IgD-negative memory B cell (primary cell): ENCODE measurements around the gene STARD9. TPM values are rescaled to one million over a fixed set of nuclear protein-coding genes. Genes with fewer than 3 reads are reported as not detected.

Experiments
- H3K27ac Mint-ChIP-seq, 3 donors: one replicate each; pipeline ENCODE4 v1.8.0; 2020 to 2022; ENCODE audit warnings: mild to moderate bottlenecking in 3 of 3, mixed read lengths in 3 of 3, moderate library complexity in 1 of 3
- H3K27me3 Mint-ChIP-seq: one replicate; pipeline ENCODE4 v1.8.0; 2021; ENCODE audit warnings: mixed read lengths
- H3K36me3 Mint-ChIP-seq: one replicate; pipeline ENCODE4 v1.8.0; 2020; ENCODE audit warnings: mild to moderate bottlenecking, mixed read lengths
- H3K4me1 Mint-ChIP-seq, 3 donors: one replicate each; pipeline ENCODE4 v1.8.0; 2020 to 2022; ENCODE audit warnings: mixed read lengths in 3 of 3, mild to moderate bottlenecking in 1 of 3
- H3K4me3 Mint-ChIP-seq, 4 donors: one replicate each; pipeline ENCODE4 v1.8.0; 2020 to 2022; ENCODE audit warnings: mild to moderate bottlenecking in 4 of 4, mixed read lengths in 4 of 4, moderate library complexity in 3 of 4
- H3K9me3 Mint-ChIP-seq, 3 donors: one replicate each; pipeline ENCODE4 v1.8.0; 2020 to 2021; ENCODE audit warnings: mixed read lengths in 3 of 3, mild to moderate bottlenecking in 1 of 3
- polyA plus RNA-seq: library from polyadenylated mRNA; unstranded; fragments of 300-500 nt; fragmentation: Illumina TruSeq; gene quantifications from one replicate; pipeline ENCODE4 v1.2.3, GENCODE V29; 2021

The STARD9 gene
- polyA plus RNA-seq, 1 donor from 2014 or later, result 0.60 TPM

- peaks cover 0 to 2% (median 0%) of the 10 kb centered on the region in 3 donors for H3K9me3 Mint-ChIP-seq
- H3K4me3 Mint-ChIP-seq, result no peak overlapping the region
- peaks cover 27 to 35% (median 29%) of the 10 kb centered on the region in 3 donors for H3K4me1 Mint-ChIP-seq
- H3K36me3 Mint-ChIP-seq, result peaks cover 2% of the 10 kb centered on the region
- no peak overlapping the region for H3K27ac Mint-ChIP-seq
- H3K27me3 Mint-ChIP-seq, result peaks cover 4% of the 10 kb centered on the region
These were observed 28.6 kb downstream of the STARD9 start for GRCh38 chr15:42603978-42604377.

- H3K9me3 Mint-ChIP-seq, result peaks cover 0 to 2% (median 0%) of the 10 kb centered on the region in 3 donors
- H3K4me1 Mint-ChIP-seq, result peaks cover 29 to 37% (median 31%) of the 10 kb centered on the region in 3 donors
- peaks cover 4% of the 10 kb centered on the region for H3K27me3 Mint-ChIP-seq
- peaks cover 2% of the 10 kb centered on the region for H3K36me3 Mint-ChIP-seq
- H3K4me3 Mint-ChIP-seq, result peak overlapping the region; percentile 11 to 86 (median 50)
- H3K27ac Mint-ChIP-seq, result peak overlapping the region; percentile 57 to 78 (median 66)
These were observed 29.7 kb downstream of the STARD9 start for GRCh38 chr15:42604894-42605744.

GRCh38 chr15:42605796-42606195, 30.4 kb downstream of the STARD9 start:
- Mint-ChIP-seq H3K36me3 (peaks cover 2% of the 10 kb centered on the region), H3K27ac (peak overlapping the region in 1 of 3 donors; percentile 66), H3K4me1 (peaks cover 29 to 37% (median 31%) of the 10 kb centered on the region in 3 donors), H3K4me3 (peak overlapping the region in 1 of 4 donors; percentile 74), H3K9me3 (peaks cover 0 to 2% (median 0%) of the 10 kb centered on the region in 3 donors), H3K27me3 (peaks cover 4% of the 10 kb centered on the region)

- Mint-ChIP-seq H3K27ac (peak overlapping the region in 2 of 3 donors; percentile 9 to 12), H3K4me3 (peak overlapping the region; percentile 4 to 84 (median 32)), H3K27me3 (peaks cover 3% of the 10 kb centered on the region), H3K36me3 (peaks cover 2% of the 10 kb centered on the region), H3K4me1 (peaks cover 29 to 36% (median 31%) of the 10 kb centered on the region in 3 donors), H3K9me3 (no peaks in the 10 kb centered on the region)
These were observed 32.7 kb downstream of the STARD9 start for GRCh38 chr15:42608110-42608531.

GRCh38 chr15:42608752-42609488, 33.5 kb downstream of the STARD9 start:
- Mint-ChIP-seq H3K27ac (no peak overlapping the region), H3K27me3 (peaks cover 3% of the 10 kb centered on the region), H3K9me3 (no peaks in the 10 kb centered on the region), H3K4me3 (peak overlapping the region in 1 of 4 donors; percentile 49), H3K4me1 (peaks cover 29 to 33% (median 31%) of the 10 kb centered on the region in 3 donors), H3K36me3 (peaks cover 2% of the 10 kb centered on the region)

- Mint-ChIP-seq H3K9me3 (no peaks in the 10 kb centered on the region), H3K27me3 (peaks cover 3% of the 10 kb centered on the region), H3K27ac (no peak overlapping the region), H3K4me3 (no peak overlapping the region), H3K36me3 (peaks cover 2% of the 10 kb centered on the region), H3K4me1 (peaks cover 14 to 16% (median 15%) of the 10 kb centered on the region in 3 donors)
These were observed 36.1 kb downstream of the STARD9 start for GRCh38 chr15:42611532-42611931.

- Mint-ChIP-seq H3K4me1 (peaks cover 14 to 16% (median 15%) of the 10 kb centered on the region in 3 donors), H3K9me3 (no peaks in the 10 kb centered on the region), H3K4me3 (no peak overlapping the region), H3K36me3 (peaks cover 2% of the 10 kb centered on the region), H3K27me3 (peaks cover 3% of the 10 kb centered on the region), H3K27ac (no peak overlapping the region)
These were observed 37.0 kb downstream of the STARD9 start for GRCh38 chr15:42612367-42612912.

GRCh38 chr15:42616107-42616506, 40.7 kb downstream of the STARD9 start:
- Mint-ChIP-seq H3K36me3 (peaks cover 2% of the 10 kb centered on the region), H3K9me3 (peaks cover 0 to 1% (median 0%) of the 10 kb centered on the region in 3 donors), H3K4me3 (peak overlapping the region in 1 of 4 donors; percentile 39), H3K27me3 (no peaks in the 10 kb centered on the region), H3K4me1 (peaks cover 0 to 4% (median 4%) of the 10 kb centered on the region in 3 donors), H3K27ac (no peak overlapping the region)

- Mint-ChIP-seq H3K4me1 (peaks cover 0 to 4% (median 4%) of the 10 kb centered on the region in 3 donors), H3K9me3 (peaks cover 0 to 1% (median 0%) of the 10 kb centered on the region in 3 donors), H3K27ac (no peak overlapping the region), H3K36me3 (peaks cover 5% of the 10 kb centered on the region), H3K4me3 (no peak overlapping the region), H3K27me3 (no peaks in the 10 kb centered on the region)
These were observed 44.4 kb downstream of the STARD9 start for GRCh38 chr15:42619656-42620371.

GRCh38 chr15:42621386-42621785, 46.0 kb downstream of the STARD9 start:
- Mint-ChIP-seq H3K27ac (no peak overlapping the region), H3K4me3 (no peak overlapping the region), H3K36me3 (peaks cover 5% of the 10 kb centered on the region), H3K9me3 (peaks cover 0 to 1% (median 0%) of the 10 kb centered on the region in 3 donors), H3K27me3 (no peaks in the 10 kb centered on the region), H3K4me1 (peaks cover 0 to 4% (median 4%) of the 10 kb centered on the region in 3 donors)

- Mint-ChIP-seq H3K27me3 (no peaks in the 10 kb centered on the region), H3K27ac (no peak overlapping the region), H3K9me3 (peaks cover 0 to 1% (median 0%) of the 10 kb centered on the region in 3 donors), H3K4me1 (peaks cover 0 to 4% (median 4%) of the 10 kb centered on the region in 3 donors), H3K4me3 (no peak overlapping the region), H3K36me3 (peaks cover 5% of the 10 kb centered on the region)
These were observed 46.9 kb downstream of the STARD9 start for GRCh38 chr15:42621996-42622925.

GRCh38 chr15:42623951-42624350, 48.5 kb downstream of the STARD9 start:
- H3K4me3 Mint-ChIP-seq, result no peak overlapping the region
- no peak overlapping the region for H3K27ac Mint-ChIP-seq
- peaks cover 5% of the 10 kb centered on the region for H3K36me3 Mint-ChIP-seq
- H3K4me1 Mint-ChIP-seq, result peaks cover 0 to 4% (median 4%) of the 10 kb centered on the region in 3 donors
- H3K9me3 Mint-ChIP-seq, result peaks cover 0 to 3% (median 1%) of the 10 kb centered on the region in 3 donors
- no peaks in the 10 kb centered on the region for H3K27me3 Mint-ChIP-seq

GRCh38 chr15:42627485-42627884, 52.1 kb downstream of the STARD9 start:
- H3K27ac Mint-ChIP-seq, result peak overlapping the region in 1 of 3 donors; percentile 7
- H3K4me3 Mint-ChIP-seq, result no peak overlapping the region
- H3K27me3 Mint-ChIP-seq, result no peaks in the 10 kb centered on the region
- H3K4me1 Mint-ChIP-seq, result peaks cover 5 to 7% (median 6%) of the 10 kb centered on the region in 3 donors
- peaks cover 0 to 5% (median 5%) of the 10 kb centered on the region in 3 donors for H3K9me3 Mint-ChIP-seq
- peaks cover 16% of the 10 kb centered on the region for H3K36me3 Mint-ChIP-seq
